ENCODE measurements around the gene MED31. TPM values are rescaled to one million over a fixed set of nuclear protein-coding genes. Genes with fewer than 3 reads are reported as not detected.

Gene MED31
- total and polyA plus RNA-seq, 2 donors (not counting 3 experiments of a cell fraction or from before 2014, with no cell fraction given): 13.7 to 29.4 TPM

DNA sequence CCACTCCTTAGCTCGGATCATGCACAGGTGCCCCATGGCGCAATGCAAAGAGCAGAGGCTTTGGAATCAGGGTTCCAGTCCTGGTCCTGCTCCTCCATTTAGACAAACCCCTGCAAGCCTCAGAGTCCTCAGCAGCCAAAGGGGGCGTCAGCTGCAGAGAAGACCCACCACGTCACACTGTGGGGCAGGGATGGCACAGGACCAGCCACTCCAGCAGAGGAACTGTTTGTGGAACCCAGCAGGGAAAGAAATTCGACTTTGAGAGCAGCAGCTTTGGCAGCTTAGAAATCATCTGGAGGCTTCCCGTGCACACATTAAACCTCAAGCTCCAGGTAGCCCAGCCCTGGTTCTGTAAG lies 25.4 kb upstream of the MED31 start:
- Histone ChIP-seq H3K27me3 (ENCODE audit: control insufficient read depth in 2 of 2, insufficient read depth in 2 of 2, low read length in 2 of 2) (peaks cover 2 to 7% of the 10 kb centered on the region in 2 experiments), H3K27ac (ENCODE audit: insufficient read depth, low read depth, low read length) (no peak overlapping the region), H3K4me1 (ENCODE audit: control insufficient read depth, extremely low read depth, insufficient read depth, low read length) (no peaks in the 10 kb centered on the region), H4K20me1 (replicated peaks; ENCODE audit: control insufficient read depth, extremely low read depth, insufficient read depth, low read length) (no peaks in the 10 kb centered on the region), H2AFZ (ENCODE audit: low read depth, low read length) (no peak overlapping the region), H3K79me2 (ENCODE audit: control insufficient read depth, insufficient read depth, low read length) (no peaks in the 10 kb centered on the region), H3K9me1 (replicated peaks; ENCODE audit: control insufficient read depth, extremely low read depth, insufficient read depth, low read length) (no peaks in the 10 kb centered on the region), H3K4me2 (ENCODE audit: insufficient read depth, low read length) (no peak overlapping the region), H3K9me3 (replicated peaks; ENCODE audit: control insufficient read depth, insufficient read depth, low read length) (no peaks in the 10 kb centered on the region), H3K9ac (replicated peaks; ENCODE audit: extremely low read depth, insufficient read depth, low read length) (no peak overlapping the region), H3K4me3 (replicated peaks in 1 of 3; ENCODE audit: insufficient read depth in 1 of 3, low read depth in 1 of 3, low read length in 3 of 3) (no peak overlapping the region), H3K36me3 (ENCODE audit: control insufficient read depth in 2 of 2, extremely low read depth in 1 of 2, insufficient read depth in 2 of 2, low read length in 2 of 2) (no peaks in the 10 kb centered on the region)
- DNase-seq (ENCODE audit: low read depth, low spot score) (no peak), FAIRE-seq (no peak)
- TF ChIP-seq, protein P1, sequence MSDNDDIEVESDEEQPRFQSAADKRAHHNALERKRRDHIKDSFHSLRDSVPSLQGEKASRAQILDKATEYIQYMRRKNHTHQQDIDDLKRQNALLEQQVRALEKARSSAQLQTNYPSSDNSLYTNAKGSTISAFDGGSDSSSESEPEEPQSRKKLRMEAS (IDR thresholded peaks at IDR 0.05; ENCODE audit: insufficient read depth, insufficient read length): no peak
- TF ChIP-seq, protein P2, sequence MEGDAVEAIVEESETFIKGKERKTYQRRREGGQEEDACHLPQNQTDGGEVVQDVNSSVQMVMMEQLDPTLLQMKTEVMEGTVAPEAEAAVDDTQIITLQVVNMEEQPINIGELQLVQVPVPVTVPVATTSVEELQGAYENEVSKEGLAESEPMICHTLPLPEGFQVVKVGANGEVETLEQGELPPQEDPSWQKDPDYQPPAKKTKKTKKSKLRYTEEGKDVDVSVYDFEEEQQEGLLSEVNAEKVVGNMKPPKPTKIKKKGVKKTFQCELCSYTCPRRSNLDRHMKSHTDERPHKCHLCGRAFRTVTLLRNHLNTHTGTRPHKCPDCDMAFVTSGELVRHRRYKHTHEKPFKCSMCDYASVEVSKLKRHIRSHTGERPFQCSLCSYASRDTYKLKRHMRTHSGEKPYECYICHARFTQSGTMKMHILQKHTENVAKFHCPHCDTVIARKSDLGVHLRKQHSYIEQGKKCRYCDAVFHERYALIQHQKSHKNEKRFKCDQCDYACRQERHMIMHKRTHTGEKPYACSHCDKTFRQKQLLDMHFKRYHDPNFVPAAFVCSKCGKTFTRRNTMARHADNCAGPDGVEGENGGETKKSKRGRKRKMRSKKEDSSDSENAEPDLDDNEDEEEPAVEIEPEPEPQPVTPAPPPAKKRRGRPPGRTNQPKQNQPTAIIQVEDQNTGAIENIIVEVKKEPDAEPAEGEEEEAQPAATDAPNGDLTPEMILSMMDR (IDR thresholded peaks at IDR 0.05; ENCODE audit: extremely low read depth in 1 of 2, insufficient read depth in 1 of 2, low read depth in 1 of 2, low read length in 2 of 2): no peak
- TF ChIP-seq FOS (IDR thresholded peaks at IDR 0.05; ENCODE audit: borderline replicate concordance, insufficient read depth, low read length): no peak
- no peak for TF ChIP-seq JUN (IDR thresholded peaks at IDR 0.05; ENCODE audit: borderline replicate concordance, insufficient read depth, insufficient read length, low read depth)
- TF ChIP-seq POLR2AphosphoS5 (IDR thresholded peaks at IDR 0.05; ENCODE audit: insufficient read depth, low read depth, low read length): no peak
- no peak for TF ChIP-seq GATA2 (IDR thresholded peaks at IDR 0.05; ENCODE audit: insufficient read depth, insufficient read length, low read depth, low read length)
- no peak for TF ChIP-seq MYC (IDR thresholded peaks at IDR 0.05; ENCODE audit: low read depth, low read length)
- no peak for TF ChIP-seq POLR2A (IDR thresholded peaks at IDR 0.05; ENCODE audit: low read depth, low read length)
- TF ChIP-seq EZH2 (IDR thresholded peaks at IDR 0.05; ENCODE audit: borderline replicate concordance, low read depth, low read length, severe bottlenecking): no peak
- intact Hi-C loops (cut with micrococcal nuclease): no loop called here
- BruUV-seq (replicated peaks): no TSS peak
- ChIA-PET CTCF (interaction anchor here (0.7 to 1.4 kb wide), 4 partner anchors 24 to 234 kb away, joined by 3 to 4 read pairs (median 3); no protein-coding TSS in a partner anchor), POLR2A (no interaction called here)
- dilution Hi-C loops (cut with MboI; ENCODE audit: extremely low pct_ligation_motif_present, low sequenced_read_pairs): no loop called here

Measured in endothelial cell of umbilical vein (primary cell).